DND-41 (cell line): ENCODE measurements around the gene DOK4.

ENCODE experiments used
- EZH2 ChIP-seq: IDR thresholded peaks from 3 replicates; pipeline ENCODE4 v1.6.1; 2012; ENCODE audit warnings: borderline replicate concordance, low read depth, mild to moderate bottlenecking, moderate library complexity, low read length, inconsistent platforms; ENCODE audit not compliant: severe bottlenecking
- TF ChIP-seq, protein P1 (sequence below): IDR thresholded peaks from 2 replicates; pipeline ENCODE4 v1.5.1; 2012; ENCODE audit warnings: borderline replicate concordance, low read length, moderate library complexity, mild to moderate bottlenecking; ENCODE audit not compliant: poor library complexity, severe bottlenecking; ENCODE audit errors: extremely low read depth

GRCh38 chr16:57472665-57473060, 13.6 kb downstream of the DOK4 start:
- TF ChIP-seq, protein P1, sequence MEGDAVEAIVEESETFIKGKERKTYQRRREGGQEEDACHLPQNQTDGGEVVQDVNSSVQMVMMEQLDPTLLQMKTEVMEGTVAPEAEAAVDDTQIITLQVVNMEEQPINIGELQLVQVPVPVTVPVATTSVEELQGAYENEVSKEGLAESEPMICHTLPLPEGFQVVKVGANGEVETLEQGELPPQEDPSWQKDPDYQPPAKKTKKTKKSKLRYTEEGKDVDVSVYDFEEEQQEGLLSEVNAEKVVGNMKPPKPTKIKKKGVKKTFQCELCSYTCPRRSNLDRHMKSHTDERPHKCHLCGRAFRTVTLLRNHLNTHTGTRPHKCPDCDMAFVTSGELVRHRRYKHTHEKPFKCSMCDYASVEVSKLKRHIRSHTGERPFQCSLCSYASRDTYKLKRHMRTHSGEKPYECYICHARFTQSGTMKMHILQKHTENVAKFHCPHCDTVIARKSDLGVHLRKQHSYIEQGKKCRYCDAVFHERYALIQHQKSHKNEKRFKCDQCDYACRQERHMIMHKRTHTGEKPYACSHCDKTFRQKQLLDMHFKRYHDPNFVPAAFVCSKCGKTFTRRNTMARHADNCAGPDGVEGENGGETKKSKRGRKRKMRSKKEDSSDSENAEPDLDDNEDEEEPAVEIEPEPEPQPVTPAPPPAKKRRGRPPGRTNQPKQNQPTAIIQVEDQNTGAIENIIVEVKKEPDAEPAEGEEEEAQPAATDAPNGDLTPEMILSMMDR, result no peak
- TF ChIP-seq EZH2, result no peak
